Liver (tissue), 9 donors: ENCODE data around the gene KAZN. TPM values are rescaled to one million over a fixed set of nuclear protein-coding genes. Genes with fewer than 3 reads are reported as not detected.

ENCODE experiments used
- DNase-seq: peaks from one replicate; pipeline ENCODE4 v3.0.0-alpha.2; 2017; ENCODE audit warnings: low spot score
- H3K27ac ChIP-seq, 2 donors: one replicate each; pipeline ENCODE4 v1.7.0; 2013; ENCODE audit warnings: inconsistent platforms in 2 of 2, low read length in 2 of 2, control low read depth in 1 of 2, low read depth in 1 of 2, mild to moderate bottlenecking in 1 of 2
- H3K27me3 ChIP-seq, 4 donors: one replicate each; pipeline versions ENCODE4 v1.6.1 to v1.7.0; 2013; ENCODE audit warnings: low read length in 3 of 4, inconsistent platforms in 1 of 4, mild to moderate bottlenecking in 1 of 4, moderate library complexity in 1 of 4; ENCODE audit not compliant: control insufficient read depth in 4 of 4, insufficient read depth in 4 of 4
- H3K36me3 ChIP-seq, 4 donors: one replicate each; pipeline versions ENCODE4 v1.6.1 to v1.7.0; 2013; ENCODE audit warnings: low read length in 3 of 4, mild to moderate bottlenecking in 3 of 4, low read depth in 1 of 4, moderate library complexity in 1 of 4; ENCODE audit not compliant: control insufficient read depth in 4 of 4, insufficient read depth in 3 of 4
- H3K4me1 ChIP-seq, 4 donors: one replicate each; pipeline versions ENCODE4 v1.6.1 to v1.7.0; 2013; ENCODE audit warnings: low read length in 3 of 4, mild to moderate bottlenecking in 3 of 4, moderate library complexity in 1 of 4; ENCODE audit not compliant: control insufficient read depth in 4 of 4, insufficient read depth in 4 of 4
- H3K4me3 ChIP-seq, 3 donors: one replicate each; pipeline versions ENCODE4 v1.6.1 to v1.7.0; 2013; ENCODE audit warnings: low read length in 3 of 3, control low read depth in 1 of 3, low read depth in 1 of 3, mild to moderate bottlenecking in 1 of 3
- H3K9ac ChIP-seq, 2 donors: one replicate each; pipeline ENCODE4 v1.7.0; 2013; ENCODE audit warnings: low read length in 2 of 2, mild to moderate bottlenecking in 2 of 2, moderate library complexity in 2 of 2, control low read depth in 1 of 2, low read depth in 1 of 2
- H3K9me3 ChIP-seq, 4 donors: one replicate each; pipeline versions ENCODE4 v1.6.1 to v1.7.0; 2013; ENCODE audit warnings: low read length in 3 of 4; ENCODE audit not compliant: control insufficient read depth in 4 of 4
- EGR1 ChIP-seq, 2 donors: IDR thresholded peaks; 2 replicates each; pipeline ENCODE4 v1.6.1; 2016 to 2018; ENCODE audit warnings: antibody characterized with exemption in 2 of 2, low read depth in 2 of 2
- FOXA1 ChIP-seq: IDR thresholded peaks from 2 replicates; pipeline ENCODE4 v1.6.1; 2016; ENCODE audit warnings: antibody characterized with exemption
- FOXA2 ChIP-seq: IDR thresholded peaks from 2 replicates; pipeline ENCODE4 v1.6.1; 2016; ENCODE audit warnings: antibody characterized with exemption
- HNF4A ChIP-seq, 2 donors: conservative IDR thresholded peaks; 2 replicates each; pipeline ENCODE4 v1.6.1; 2016; ENCODE audit warnings: antibody characterized with exemption in 2 of 2, mild to moderate bottlenecking in 2 of 2
- JUND ChIP-seq, 2 donors: IDR thresholded peaks; 2 replicates each; pipeline ENCODE4 v1.6.1; 2016; ENCODE audit warnings: antibody characterized with exemption in 2 of 2
- NR2F2 ChIP-seq: IDR thresholded peaks from 2 replicates; pipeline ENCODE4 v1.6.1; 2016; ENCODE audit warnings: antibody characterized with exemption
- RAD21 ChIP-seq, 2 donors: IDR thresholded peaks; 2 replicates each; pipeline ENCODE4 v1.6.1; 2016; ENCODE audit warnings: antibody characterized with exemption in 2 of 2, mild to moderate bottlenecking in 2 of 2
- RXRA ChIP-seq, 2 donors: IDR thresholded peaks; 2 replicates each; pipeline ENCODE4 v1.6.1; 2017 to 2018; ENCODE audit warnings: antibody characterized with exemption in 2 of 2, mild to moderate bottlenecking in 1 of 2
- SP1 ChIP-seq: IDR thresholded peaks from 2 replicates; pipeline ENCODE4 v1.6.1; 2018; ENCODE audit warnings: antibody characterized with exemption, mild to moderate bottlenecking
- TAF1 ChIP-seq: conservative IDR thresholded peaks from 2 replicates; pipeline ENCODE4 v1.6.1; 2016; ENCODE audit warnings: antibody characterized with exemption, mild to moderate bottlenecking
- YY1 ChIP-seq: IDR thresholded peaks from 2 replicates; pipeline ENCODE4 v1.6.1; 2016; ENCODE audit warnings: antibody characterized with exemption, mild to moderate bottlenecking
- WGBS: extraction: QIAGEN DNeasy Blood & Tissue Kit; methylation state at CpG from one replicate; pipeline ENCODE4 v1.1.7; 2013; 5-methylcytosine and 5-hydroxymethylcytosine counted together
- polyA plus RNA-seq, 2 donors: library from polyadenylated mRNA; stranded (reverse) in 1 of 2; unstranded in 1 of 2; fragments of 200-250 nt in 1 of 2; fragments of >200 nt in 1 of 2; fragmentation: Nextera tagmentation in 1 of 2; extraction: Ambion mirVana in 1 of 2; gene quantifications; one replicate each; pipeline versions ENCODE4 v1.2.1 to v1.2.3, GENCODE V29; 2013 to 2015
- total RNA-seq, 2 donors: library from RNA; depleted of rRNA; stranded (reverse); fragments of >200 nt; gene quantifications; one replicate each; pipeline ENCODE4 v1.2.3, GENCODE V29; 2014
- TF ChIP-seq, protein P1 (sequence below): IDR thresholded peaks from 2 replicates; pipeline ENCODE4 v1.6.1; 2016; ENCODE audit warnings: antibody characterized with exemption
- TF ChIP-seq, protein P2 (sequence below): fragments of 150-350 bp; IDR thresholded peaks from 2 replicates; pipeline ENCODE4 v1.5.1; 2017; ENCODE audit warnings: improper control_type of control experiment, low read depth, low read length; ENCODE audit not compliant: missing input control
- TF ChIP-seq, protein P3 (sequence below): IDR thresholded peaks from 2 replicates; pipeline ENCODE4 v1.6.1; 2016; ENCODE audit warnings: antibody characterized with exemption, mild to moderate bottlenecking
- TF ChIP-seq, protein P4 (sequence below): IDR thresholded peaks from 2 replicates; pipeline ENCODE4 v1.6.1; 2016; ENCODE audit warnings: antibody characterized with exemption
- TF ChIP-seq, protein P5 (sequence below): IDR thresholded peaks from 2 replicates; pipeline ENCODE4 v1.6.1; 2016; ENCODE audit warnings: antibody characterized with exemption
- donor health status: healthy.
- donor health status: healthy.
- donor health status: healthy.
- donor health status: healthy.
- donor health status: healthy.

KAZN gene
- total and polyA plus RNA-seq, 4 donors, result 1.9 to 6.9 (median 2.4) TPM

DNA sequence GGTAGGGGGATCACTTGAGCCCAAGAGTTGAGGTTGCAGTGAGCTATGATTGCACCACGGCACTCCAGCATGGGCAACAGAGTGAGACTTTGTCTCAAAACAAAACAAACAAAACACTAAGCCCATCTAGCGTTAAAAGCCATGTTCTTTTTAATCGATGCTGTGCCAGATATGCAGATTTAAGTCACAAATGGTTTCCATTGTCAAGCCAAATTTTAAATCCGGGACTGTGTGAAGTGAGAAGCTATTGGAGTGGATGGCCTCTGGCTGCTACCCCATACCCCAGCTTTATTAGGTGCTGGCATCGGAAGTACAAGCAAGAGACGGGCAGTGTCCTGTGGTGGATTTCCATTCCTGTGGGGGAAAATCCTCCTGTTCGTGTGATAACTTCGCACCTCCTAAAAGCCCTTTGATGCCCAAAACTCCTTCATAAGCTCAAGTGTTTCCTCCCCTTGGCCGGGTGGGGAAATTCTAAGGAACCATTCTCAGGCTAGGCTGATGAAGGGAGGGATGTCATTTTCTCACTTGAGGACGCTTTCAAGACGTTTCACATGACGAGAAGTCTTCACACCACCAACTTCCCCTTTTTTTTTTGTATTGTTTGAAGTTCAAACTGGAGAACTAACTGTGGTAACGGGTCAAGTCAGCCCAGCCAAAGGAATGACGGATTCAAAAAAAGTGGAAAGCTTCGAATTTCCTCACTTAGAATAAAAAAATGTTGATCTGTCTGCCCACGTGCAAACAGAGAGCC, 140.8 kb downstream of the KAZN start:
- H3K27me3 ChIP-seq, result peaks cover 0 to 13% (median 2%) of the 10 kb centered on the region in 4 donors

More for the DNA sequence above, 140.8 kb downstream of the KAZN start:
- Histone ChIP-seq H3K9ac (no peak overlapping the region), H3K27ac (no peak overlapping the region), H3K4me1 (no peaks in the 10 kb centered on the region), H3K9me3 (no peaks in the 10 kb centered on the region), H3K36me3 (no peaks in the 10 kb centered on the region), H3K4me3 (no peak overlapping the region)
- no peak for DNase-seq
- WGBS, result 53% methylated on average over 16 of the region's 16 CpGs
- TF ChIP-seq, protein P1, sequence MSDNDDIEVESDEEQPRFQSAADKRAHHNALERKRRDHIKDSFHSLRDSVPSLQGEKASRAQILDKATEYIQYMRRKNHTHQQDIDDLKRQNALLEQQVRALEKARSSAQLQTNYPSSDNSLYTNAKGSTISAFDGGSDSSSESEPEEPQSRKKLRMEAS, result no peak
- TF ChIP-seq, protein P2, sequence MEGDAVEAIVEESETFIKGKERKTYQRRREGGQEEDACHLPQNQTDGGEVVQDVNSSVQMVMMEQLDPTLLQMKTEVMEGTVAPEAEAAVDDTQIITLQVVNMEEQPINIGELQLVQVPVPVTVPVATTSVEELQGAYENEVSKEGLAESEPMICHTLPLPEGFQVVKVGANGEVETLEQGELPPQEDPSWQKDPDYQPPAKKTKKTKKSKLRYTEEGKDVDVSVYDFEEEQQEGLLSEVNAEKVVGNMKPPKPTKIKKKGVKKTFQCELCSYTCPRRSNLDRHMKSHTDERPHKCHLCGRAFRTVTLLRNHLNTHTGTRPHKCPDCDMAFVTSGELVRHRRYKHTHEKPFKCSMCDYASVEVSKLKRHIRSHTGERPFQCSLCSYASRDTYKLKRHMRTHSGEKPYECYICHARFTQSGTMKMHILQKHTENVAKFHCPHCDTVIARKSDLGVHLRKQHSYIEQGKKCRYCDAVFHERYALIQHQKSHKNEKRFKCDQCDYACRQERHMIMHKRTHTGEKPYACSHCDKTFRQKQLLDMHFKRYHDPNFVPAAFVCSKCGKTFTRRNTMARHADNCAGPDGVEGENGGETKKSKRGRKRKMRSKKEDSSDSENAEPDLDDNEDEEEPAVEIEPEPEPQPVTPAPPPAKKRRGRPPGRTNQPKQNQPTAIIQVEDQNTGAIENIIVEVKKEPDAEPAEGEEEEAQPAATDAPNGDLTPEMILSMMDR, result no peak
- no peak for TF ChIP-seq EGR1 (IDR thresholded peaks at IDR 0.05; ENCODE audit: low read depth in 2 of 2)
- no peak for TF ChIP-seq HNF4A (conservative IDR thresholded peaks at IDR 0.05)
- no peak for TF ChIP-seq SP1
- TF ChIP-seq TAF1, result no peak
- TF ChIP-seq, protein P3, sequence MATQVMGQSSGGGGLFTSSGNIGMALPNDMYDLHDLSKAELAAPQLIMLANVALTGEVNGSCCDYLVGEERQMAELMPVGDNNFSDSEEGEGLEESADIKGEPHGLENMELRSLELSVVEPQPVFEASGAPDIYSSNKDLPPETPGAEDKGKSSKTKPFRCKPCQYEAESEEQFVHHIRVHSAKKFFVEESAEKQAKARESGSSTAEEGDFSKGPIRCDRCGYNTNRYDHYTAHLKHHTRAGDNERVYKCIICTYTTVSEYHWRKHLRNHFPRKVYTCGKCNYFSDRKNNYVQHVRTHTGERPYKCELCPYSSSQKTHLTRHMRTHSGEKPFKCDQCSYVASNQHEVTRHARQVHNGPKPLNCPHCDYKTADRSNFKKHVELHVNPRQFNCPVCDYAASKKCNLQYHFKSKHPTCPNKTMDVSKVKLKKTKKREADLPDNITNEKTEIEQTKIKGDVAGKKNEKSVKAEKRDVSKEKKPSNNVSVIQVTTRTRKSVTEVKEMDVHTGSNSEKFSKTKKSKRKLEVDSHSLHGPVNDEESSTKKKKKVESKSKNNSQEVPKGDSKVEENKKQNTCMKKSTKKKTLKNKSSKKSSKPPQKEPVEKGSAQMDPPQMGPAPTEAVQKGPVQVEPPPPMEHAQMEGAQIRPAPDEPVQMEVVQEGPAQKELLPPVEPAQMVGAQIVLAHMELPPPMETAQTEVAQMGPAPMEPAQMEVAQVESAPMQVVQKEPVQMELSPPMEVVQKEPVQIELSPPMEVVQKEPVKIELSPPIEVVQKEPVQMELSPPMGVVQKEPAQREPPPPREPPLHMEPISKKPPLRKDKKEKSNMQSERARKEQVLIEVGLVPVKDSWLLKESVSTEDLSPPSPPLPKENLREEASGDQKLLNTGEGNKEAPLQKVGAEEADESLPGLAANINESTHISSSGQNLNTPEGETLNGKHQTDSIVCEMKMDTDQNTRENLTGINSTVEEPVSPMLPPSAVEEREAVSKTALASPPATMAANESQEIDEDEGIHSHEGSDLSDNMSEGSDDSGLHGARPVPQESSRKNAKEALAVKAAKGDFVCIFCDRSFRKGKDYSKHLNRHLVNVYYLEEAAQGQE, result no peak
- TF ChIP-seq JUND (IDR thresholded peaks at IDR 0.05), result no peak
- TF ChIP-seq NR2F2, result no peak
- no peak for TF ChIP-seq FOXA1
- TF ChIP-seq RXRA (IDR thresholded peaks at IDR 0.05), result no peak
- TF ChIP-seq RAD21 (IDR thresholded peaks at IDR 0.05), result no peak
- TF ChIP-seq, protein P4, sequence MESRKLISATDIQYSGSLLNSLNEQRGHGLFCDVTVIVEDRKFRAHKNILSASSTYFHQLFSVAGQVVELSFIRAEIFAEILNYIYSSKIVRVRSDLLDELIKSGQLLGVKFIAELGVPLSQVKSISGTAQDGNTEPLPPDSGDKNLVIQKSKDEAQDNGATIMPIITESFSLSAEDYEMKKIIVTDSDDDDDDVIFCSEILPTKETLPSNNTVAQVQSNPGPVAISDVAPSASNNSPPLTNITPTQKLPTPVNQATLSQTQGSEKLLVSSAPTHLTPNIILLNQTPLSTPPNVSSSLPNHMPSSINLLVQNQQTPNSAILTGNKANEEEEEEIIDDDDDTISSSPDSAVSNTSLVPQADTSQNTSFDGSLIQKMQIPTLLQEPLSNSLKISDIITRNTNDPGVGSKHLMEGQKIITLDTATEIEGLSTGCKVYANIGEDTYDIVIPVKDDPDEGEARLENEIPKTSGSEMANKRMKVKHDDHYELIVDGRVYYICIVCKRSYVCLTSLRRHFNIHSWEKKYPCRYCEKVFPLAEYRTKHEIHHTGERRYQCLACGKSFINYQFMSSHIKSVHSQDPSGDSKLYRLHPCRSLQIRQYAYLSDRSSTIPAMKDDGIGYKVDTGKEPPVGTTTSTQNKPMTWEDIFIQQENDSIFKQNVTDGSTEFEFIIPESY, result no peak
- no peak for TF ChIP-seq FOXA2
- TF ChIP-seq, protein P5, sequence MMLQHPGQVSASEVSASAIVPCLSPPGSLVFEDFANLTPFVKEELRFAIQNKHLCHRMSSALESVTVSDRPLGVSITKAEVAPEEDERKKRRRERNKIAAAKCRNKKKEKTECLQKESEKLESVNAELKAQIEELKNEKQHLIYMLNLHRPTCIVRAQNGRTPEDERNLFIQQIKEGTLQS, result no peak
- no peak for TF ChIP-seq YY1
